Uterus (tissue), 2 donors: ENCODE data around the gene CCSER1.

Experiments
- POLR2A ChIP-seq, 2 donors: fragments of 450-650 bp; IDR thresholded peaks; one replicate each; pipeline ENCODE4 v1.6.1; 2016; ENCODE audit warnings: antibody characterized with exemption in 2 of 2, mild to moderate bottlenecking in 1 of 2, moderate library complexity in 1 of 2
- TF ChIP-seq, protein P1 (sequence below), 4 experiments: fragments of 200-600 bp in 2 of 4; fragments of 450-650 bp in 2 of 4; sonication (generic) in 2 of 4; IDR thresholded peaks; one replicate each; pipeline ENCODE4 v1.5.1; 2016 to 2019; ENCODE audit warnings: antibody characterized with exemption in 4 of 4, mild to moderate bottlenecking in 2 of 4, moderate library complexity in 1 of 4

GRCh38 chr4:91128519-91128918, 1001.3 kb downstream of the CCSER1 start:
- TF ChIP-seq, protein P1, sequence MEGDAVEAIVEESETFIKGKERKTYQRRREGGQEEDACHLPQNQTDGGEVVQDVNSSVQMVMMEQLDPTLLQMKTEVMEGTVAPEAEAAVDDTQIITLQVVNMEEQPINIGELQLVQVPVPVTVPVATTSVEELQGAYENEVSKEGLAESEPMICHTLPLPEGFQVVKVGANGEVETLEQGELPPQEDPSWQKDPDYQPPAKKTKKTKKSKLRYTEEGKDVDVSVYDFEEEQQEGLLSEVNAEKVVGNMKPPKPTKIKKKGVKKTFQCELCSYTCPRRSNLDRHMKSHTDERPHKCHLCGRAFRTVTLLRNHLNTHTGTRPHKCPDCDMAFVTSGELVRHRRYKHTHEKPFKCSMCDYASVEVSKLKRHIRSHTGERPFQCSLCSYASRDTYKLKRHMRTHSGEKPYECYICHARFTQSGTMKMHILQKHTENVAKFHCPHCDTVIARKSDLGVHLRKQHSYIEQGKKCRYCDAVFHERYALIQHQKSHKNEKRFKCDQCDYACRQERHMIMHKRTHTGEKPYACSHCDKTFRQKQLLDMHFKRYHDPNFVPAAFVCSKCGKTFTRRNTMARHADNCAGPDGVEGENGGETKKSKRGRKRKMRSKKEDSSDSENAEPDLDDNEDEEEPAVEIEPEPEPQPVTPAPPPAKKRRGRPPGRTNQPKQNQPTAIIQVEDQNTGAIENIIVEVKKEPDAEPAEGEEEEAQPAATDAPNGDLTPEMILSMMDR (IDR thresholded peaks at IDR 0.05): no peak
- TF ChIP-seq POLR2A (IDR thresholded peaks at IDR 0.05): no peak
